Bronchial epithelial cell (primary cell): Measurements from ENCODE around the gene KRTCAP3. TPM values are rescaled to one million over a fixed set of nuclear protein-coding genes. Genes with fewer than 3 reads are reported as not detected.

ENCODE experiments used
- DNase-seq: peaks from one replicate; pipeline ENCODE4 v3.0.0-alpha.2; 2010; ENCODE audit warnings: low read depth
- FAIRE-seq: peaks from 2 replicates; lab custom pipeline; 2011; peaks lifted over from hg19 to GRCh38; lab: Jason Lieb, UNC
- H3K27me3 ChIP-seq: 2 replicates; pipeline ENCODE4 v1.5.1; 2011; ENCODE audit warnings: low read length; ENCODE audit not compliant: control insufficient read depth, insufficient read depth
- H3K36me3 ChIP-seq: 2 replicates; pipeline ENCODE4 v1.5.1; 2011; ENCODE audit warnings: low read length; ENCODE audit not compliant: control insufficient read depth, insufficient read depth
- H3K4me3 ChIP-seq: 2 replicates; pipeline ENCODE4 v1.5.1; 2011; ENCODE audit warnings: mild to moderate bottlenecking, low read depth, low read length, control low read depth
- CTCF ChIP-seq: IDR thresholded peaks from 2 replicates; pipeline ENCODE4 v1.5.1; 2011; ENCODE audit warnings: mild to moderate bottlenecking, moderate library complexity, low read length, control low read depth, inconsistent platforms; ENCODE audit not compliant: insufficient read depth, severe bottlenecking
- total RNA-seq: library from RNA; depleted of rRNA; stranded (reverse); fragments of >200 nt; gene quantifications from 2 replicates; pipeline ENCODE4 v1.2.1, GENCODE V29; 2014

Gene KRTCAP3
- total RNA-seq, 1 donor from 2014 or later = 28.4 TPM

GRCh38 chr2:27492557-27492956 is 50.4 kb downstream of the KRTCAP3 start:
- DNase-seq (no peak), FAIRE-seq (no peak)
- H3K36me3 ChIP-seq = no peaks in the 10 kb centered on the region
- no peak overlapping the region for H3K4me3 ChIP-seq
- no peak for TF ChIP-seq CTCF
- no peaks in the 10 kb centered on the region for H3K27me3 ChIP-seq

DNA sequence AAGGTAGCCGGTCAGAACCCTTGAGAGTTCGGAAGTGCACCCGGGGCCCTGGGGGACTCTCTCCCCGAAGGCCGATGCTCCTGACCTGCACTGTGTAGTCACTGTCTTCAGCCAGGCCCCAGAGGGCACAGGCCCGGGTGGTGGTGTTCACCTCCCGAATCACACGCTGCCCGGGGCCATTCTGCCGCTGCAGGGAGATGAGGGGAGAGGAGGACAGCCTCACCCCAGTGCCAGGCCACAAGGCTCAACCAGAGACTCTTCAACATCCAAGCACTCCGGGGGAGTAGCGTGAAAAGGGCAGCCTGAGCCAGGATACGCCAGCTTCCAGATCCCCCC is 51.7 kb downstream of the KRTCAP3 start:
- TF ChIP-seq CTCF = no peak
- FAIRE-seq = no peak
- Histone ChIP-seq H3K27me3 (no peaks in the 10 kb centered on the region), H3K36me3 (no peaks in the 10 kb centered on the region), H3K4me3 (no peak overlapping the region)
- no peak for DNase-seq

Other genes with a start within 250 kb of the KRTCAP3 start
- 184 and 257 TPM in 2 replicates for gene ATRAID, start 230.3 kb upstream of the KRTCAP3 start, total RNA-seq
- 6.3 and 21.1 TPM in 2 replicates for gene SLC5A6, start 230.1 kb upstream of the KRTCAP3 start, total RNA-seq
- gene CAD, start 225.0 kb upstream of the KRTCAP3 start, total RNA-seq = 21.6 and 24.3 TPM in 2 replicates
- gene SLC30A3, start 179.3 kb upstream of the KRTCAP3 start, total RNA-seq = not detected in 2 replicates
- not detected in 2 replicates for gene DNAJC5G, start 166.9 kb upstream of the KRTCAP3 start, total RNA-seq
- not detected in 2 replicates for gene TRIM54, start 160.0 kb upstream of the KRTCAP3 start, total RNA-seq
- gene UCN, start 133.9 kb upstream of the KRTCAP3 start, total RNA-seq = 0.51 and 1.8 TPM in 2 replicates
- 43.3 and 55.3 TPM in 2 replicates for gene MPV17, start 119.3 kb upstream of the KRTCAP3 start, total RNA-seq
- 19.2 and 20.9 TPM in 2 replicates for gene GTF3C2, start 85.6 kb upstream of the KRTCAP3 start, total RNA-seq
- 29.7 and 32.4 TPM in 2 replicates for gene EIF2B4, start 72.0 kb upstream of the KRTCAP3 start, total RNA-seq
- gene SNX17, start 71.8 kb upstream of the KRTCAP3 start, total RNA-seq = 99.3 and 102 TPM in 2 replicates
- gene ZNF513, start 61.6 kb upstream of the KRTCAP3 start, total RNA-seq = 7.1 and 9.5 TPM in 2 replicates
- gene PPM1G, start 32.8 kb upstream of the KRTCAP3 start, total RNA-seq = 94.2 and 143 TPM in 2 replicates
- gene NRBP1, start 13.8 kb upstream of the KRTCAP3 start, total RNA-seq = 93.7 and 125 TPM in 2 replicates
- 5.0 and 5.5 TPM in 2 replicates for gene IFT172, start 47.4 kb downstream of the KRTCAP3 start, total RNA-seq
- gene FNDC4, start 52.8 kb downstream of the KRTCAP3 start, total RNA-seq = 7.6 and 8.1 TPM in 2 replicates
- not detected in 2 replicates for gene GCKR, start 54.5 kb downstream of the KRTCAP3 start, total RNA-seq
- gene ZNF512, start 140.7 kb downstream of the KRTCAP3 start, total RNA-seq = 6.4 and 7.4 TPM in 2 replicates
- gene CCDC121, start 186.6 kb downstream of the KRTCAP3 start, total RNA-seq = 0.79 and 0.90 TPM in 2 replicates
- 31.7 and 47.9 TPM in 2 replicates for gene GPN1, start 186.7 kb downstream of the KRTCAP3 start, total RNA-seq
- gene SUPT7L, start 221.2 kb downstream of the KRTCAP3 start, total RNA-seq = 10.5 and 14.7 TPM in 2 replicates
- gene SLC4A1AP, start 221.5 kb downstream of the KRTCAP3 start, total RNA-seq = 20.5 and 27.4 TPM in 2 replicates